ENCODE measurements around the gene MALRD1.

The MALRD1 gene

DNA sequence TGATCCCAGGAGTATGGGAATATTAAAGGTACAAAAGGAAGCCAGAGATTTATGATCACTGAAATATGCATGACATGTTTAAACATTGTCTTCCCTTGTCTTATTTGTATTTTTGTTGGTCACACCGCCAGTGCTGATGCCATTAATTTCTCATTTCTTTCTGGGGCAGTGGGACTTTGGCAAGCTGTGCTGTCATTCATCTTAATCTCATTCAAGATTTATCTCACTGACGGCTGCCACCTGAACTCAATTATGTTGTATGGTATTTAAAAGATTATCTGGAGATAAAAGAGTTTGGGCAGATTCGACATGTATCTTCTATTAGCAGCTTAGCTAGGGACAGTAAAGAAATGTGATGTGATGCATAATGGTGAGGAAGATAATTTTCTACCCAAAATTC, 482.7 kb downstream of the MALRD1 start:
- TF ChIP-seq GATA1 (IDR thresholded peaks at IDR 0.05; ENCODE audit: low read depth, low read length) (no peak), POLR2A (IDR thresholded peaks at IDR 0.05; ENCODE audit: low read length) (no peak)
- no peak for DNase-seq

DNA sequence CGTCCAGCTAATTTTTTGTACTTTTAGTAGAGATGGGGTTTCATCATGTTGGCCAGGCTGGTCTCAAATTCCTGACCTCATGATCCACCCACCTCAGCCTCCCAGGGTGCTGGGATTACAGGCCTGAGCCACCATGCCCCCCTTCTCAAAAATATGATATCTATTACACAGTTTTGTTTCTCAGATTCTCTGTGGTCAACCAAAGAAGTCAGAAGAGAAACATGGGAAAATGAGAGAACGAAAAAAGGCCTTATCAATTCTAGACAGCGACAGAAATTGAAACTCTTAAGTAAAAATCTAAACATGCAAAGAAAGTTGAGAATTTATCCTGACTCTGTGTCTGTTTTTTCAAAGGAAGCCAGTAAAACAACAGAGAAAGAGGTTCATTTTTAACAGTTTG, 483.8 kb downstream of the MALRD1 start:
- no peak for DNase-seq
- TF ChIP-seq GATA1 (IDR thresholded peaks at IDR 0.05; ENCODE audit: low read depth, low read length) (no peak), POLR2A (IDR thresholded peaks at IDR 0.05; ENCODE audit: low read length) (no peak)

GRCh38 chr10:19541299-19541698, 492.7 kb downstream of the MALRD1 start:
- DNase-seq: no peak
- TF ChIP-seq GATA1 (IDR thresholded peaks at IDR 0.05; ENCODE audit: low read depth, low read length) (no peak), POLR2A (IDR thresholded peaks at IDR 0.05; ENCODE audit: low read length) (no peak)

- DNase-seq: no peak
- TF ChIP-seq POLR2A (IDR thresholded peaks at IDR 0.05; ENCODE audit: low read length) (no peak), GATA1 (IDR thresholded peaks at IDR 0.05; ENCODE audit: low read depth, low read length) (no peak)
Observed at GRCh38 chr10:19546224-19546623, 497.6 kb downstream of the MALRD1 start.

DNA sequence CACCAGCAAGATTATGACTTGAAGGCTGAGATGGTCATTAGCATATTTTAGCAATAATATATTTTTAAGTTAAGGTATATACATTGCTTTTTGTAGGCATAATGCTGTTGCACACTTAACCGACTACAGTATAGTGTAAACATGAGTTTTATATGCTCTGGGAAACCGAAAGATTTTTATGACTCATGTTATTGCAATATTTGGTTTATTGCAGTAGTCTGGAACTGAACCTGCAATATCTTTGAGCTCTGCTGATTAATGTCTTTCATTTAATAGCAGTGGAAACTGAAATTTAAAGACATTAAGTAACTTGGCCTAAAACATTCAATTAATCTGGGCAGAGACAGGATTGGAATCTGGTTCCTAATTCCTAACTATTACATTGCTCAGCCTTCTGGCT, 500.9 kb downstream of the MALRD1 start:
- no peak for DNase-seq
- no peak for TF ChIP-seq POLR2A (IDR thresholded peaks at IDR 0.05; ENCODE audit: low read length)
- no peak for TF ChIP-seq GATA1 (IDR thresholded peaks at IDR 0.05; ENCODE audit: low read depth, low read length)

DNA sequence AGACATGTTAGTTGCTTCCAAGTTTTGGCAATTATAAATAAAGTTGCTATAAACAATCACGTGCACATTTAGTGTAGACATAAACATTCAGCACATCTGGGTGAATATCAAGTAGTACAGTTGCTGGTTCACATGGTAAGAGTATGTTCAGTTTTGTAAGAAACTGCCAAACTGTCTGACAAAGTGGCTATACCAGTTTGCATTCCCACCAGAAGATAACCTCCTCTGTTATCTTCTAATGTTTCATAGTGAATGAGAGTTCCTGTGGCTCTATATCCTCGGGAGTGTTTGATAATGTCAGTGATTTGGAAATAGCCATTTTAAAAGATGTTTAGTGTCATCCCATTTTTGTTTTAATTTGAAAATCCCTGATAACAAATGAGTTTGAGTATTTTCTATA, 508.1 kb downstream of the MALRD1 start:
- DNase-seq: no peak
- no peak for TF ChIP-seq GATA1 (IDR thresholded peaks at IDR 0.05; ENCODE audit: low read depth, low read length)
- TF ChIP-seq POLR2A (IDR thresholded peaks at IDR 0.05; ENCODE audit: low read length): no peak

DNA sequence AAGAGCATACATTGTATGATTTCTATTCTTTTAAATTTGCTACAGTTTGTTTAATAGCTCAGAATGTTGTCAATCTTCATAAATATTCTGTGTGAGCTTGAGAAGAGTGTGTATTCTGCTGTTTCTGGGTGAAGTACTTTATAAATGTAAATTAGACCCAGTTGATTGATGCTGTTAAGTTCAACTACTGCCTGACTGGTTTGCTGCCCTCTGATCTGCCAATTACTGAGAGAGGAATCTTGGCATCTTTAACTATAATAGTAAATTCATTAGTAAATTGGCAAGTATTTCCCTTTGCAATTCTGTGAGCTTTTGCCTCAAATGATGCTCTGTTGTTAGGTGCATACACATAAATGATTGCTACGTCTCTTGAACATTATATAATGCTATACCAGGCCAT, 512.6 kb downstream of the MALRD1 start:
- DNase-seq: no peak
- no peak for TF ChIP-seq POLR2A (IDR thresholded peaks at IDR 0.05; ENCODE audit: low read length)

DNA sequence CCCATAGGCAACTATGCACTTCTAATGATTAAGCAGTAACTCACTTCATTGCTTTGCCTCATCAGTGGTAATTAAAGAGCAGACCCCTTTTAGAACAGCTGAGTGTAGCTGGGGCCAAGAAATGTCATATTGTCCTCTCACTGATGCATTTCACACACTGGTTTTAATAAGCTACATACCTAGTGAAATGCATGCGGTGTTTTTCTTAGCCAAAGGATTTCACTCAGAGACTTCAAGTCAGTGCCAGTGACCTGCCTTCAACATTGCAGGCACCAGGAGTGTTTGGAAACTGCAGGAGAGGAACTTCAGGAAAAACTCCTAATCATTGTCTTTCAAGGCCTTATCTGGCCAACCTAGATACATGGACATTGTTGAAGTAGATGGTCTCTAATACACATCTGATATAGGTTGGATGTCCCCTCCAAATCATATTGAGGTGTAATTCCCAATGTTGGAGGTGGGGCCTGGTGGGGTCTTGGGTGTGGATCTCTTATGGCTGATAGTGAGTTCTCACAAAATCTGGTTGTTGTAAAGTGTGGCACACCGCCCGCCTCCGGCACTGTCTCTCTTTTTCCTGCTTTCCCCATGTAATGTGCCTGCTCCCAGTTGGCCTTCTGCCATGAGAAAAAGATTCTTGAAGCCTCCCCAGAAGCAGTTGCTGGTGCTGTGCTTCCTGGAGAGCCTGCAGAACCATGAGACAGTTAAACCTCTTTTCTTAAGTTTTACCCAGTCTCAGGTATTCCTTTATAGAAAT, 515.0 kb downstream of the MALRD1 start:
- DNase-seq: no peak
- no peak for TF ChIP-seq GATA1 (IDR thresholded peaks at IDR 0.05; ENCODE audit: low read depth, low read length)
- TF ChIP-seq POLR2A (IDR thresholded peaks at IDR 0.05; ENCODE audit: low read length): no peak

DNA sequence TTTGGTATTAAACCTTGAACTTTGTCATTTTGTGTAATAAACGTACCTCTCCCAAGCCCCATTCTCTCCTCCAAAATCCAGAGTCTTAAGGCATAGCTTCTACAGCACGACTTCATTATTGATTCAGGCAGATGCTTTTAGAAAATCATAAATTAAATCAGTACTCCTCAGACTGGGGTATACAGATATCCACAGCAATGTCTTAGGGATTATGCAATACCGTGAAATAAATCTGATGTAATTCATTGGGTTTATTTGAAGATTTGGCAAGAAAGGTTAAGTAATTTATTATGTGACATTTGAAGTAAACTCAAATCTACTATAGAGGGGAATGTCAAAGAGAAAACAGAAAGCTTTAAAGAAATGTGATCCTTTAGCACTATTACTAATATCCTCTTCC, 521.5 kb downstream of the MALRD1 start:
- no peak for TF ChIP-seq GATA1 (IDR thresholded peaks at IDR 0.05; ENCODE audit: low read depth, low read length)
- no peak for TF ChIP-seq POLR2A (IDR thresholded peaks at IDR 0.05; ENCODE audit: low read length)
- no peak for DNase-seq

DNA sequence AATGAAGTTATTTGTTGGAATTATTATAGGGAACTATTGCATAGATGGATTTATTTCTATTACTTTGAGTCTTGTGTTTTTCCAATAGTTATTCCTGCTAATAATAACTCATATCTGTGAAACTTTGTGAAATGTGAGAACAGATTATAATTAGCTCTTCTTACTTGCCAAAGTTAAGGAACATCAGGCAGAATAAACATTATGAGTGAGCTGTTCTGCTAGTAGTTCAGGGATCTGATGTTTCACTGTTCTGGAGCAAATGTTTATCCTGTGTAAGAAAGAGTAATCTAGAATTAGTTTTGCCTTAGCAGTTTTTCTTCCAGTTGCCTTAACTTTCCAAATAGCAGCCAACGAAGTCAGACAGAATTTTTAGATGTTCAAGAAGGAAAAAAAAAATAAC, 522.4 kb downstream of the MALRD1 start:
- TF ChIP-seq POLR2A (IDR thresholded peaks at IDR 0.05; ENCODE audit: low read length): no peak
- TF ChIP-seq GATA1 (IDR thresholded peaks at IDR 0.05; ENCODE audit: low read depth, low read length): no peak

DNA sequence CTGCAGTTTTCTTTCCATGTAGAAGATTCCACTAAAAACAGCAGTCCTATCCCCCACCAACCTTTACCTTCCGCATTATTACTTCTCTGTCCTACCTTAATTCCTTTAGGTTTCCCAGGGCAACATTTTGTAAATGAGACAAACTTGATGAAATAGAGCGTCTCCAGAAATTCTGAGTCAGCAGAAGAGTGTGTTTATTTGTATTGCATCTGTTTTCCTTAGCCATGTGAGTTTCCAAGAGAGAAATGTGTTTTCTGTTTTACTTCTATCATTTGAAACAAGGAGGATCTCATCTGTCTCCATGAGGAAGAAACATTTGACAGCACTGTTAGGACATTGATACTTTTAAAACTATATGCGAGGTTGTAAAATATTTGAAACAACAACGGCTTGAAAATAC, 523.5 kb downstream of the MALRD1 start:
- no peak for DNase-seq
- TF ChIP-seq POLR2A (IDR thresholded peaks at IDR 0.05; ENCODE audit: low read length): no peak
- TF ChIP-seq GATA1 (IDR thresholded peaks at IDR 0.05; ENCODE audit: low read depth, low read length): no peak

More for the DNA sequence above, 522.4 kb downstream of the MALRD1 start:
- DNase-seq: no peak

DNA sequence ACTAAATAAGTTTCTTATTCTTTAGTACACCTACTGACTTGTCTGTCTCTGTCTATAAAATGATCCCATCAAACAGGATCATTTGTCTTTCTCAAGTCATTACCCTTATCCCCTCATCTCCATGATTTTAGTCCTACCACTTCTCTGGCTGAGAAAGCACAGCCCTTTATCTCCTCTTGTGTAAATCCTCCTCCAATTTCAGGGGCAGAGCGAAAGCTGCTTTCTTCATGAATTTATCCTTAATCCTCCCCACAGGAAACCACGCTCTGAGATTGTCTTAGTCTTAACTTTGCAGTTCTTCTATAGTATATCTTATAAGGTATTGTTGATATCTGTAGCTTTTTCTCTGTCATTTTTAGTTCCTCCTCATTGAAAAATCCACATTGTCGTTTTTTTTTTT, 528.0 kb downstream of the MALRD1 start:
- no peak for TF ChIP-seq GATA1 (IDR thresholded peaks at IDR 0.05; ENCODE audit: low read depth, low read length)
- TF ChIP-seq POLR2A (IDR thresholded peaks at IDR 0.05; ENCODE audit: low read length): no peak
- DNase-seq: no peak

DNA sequence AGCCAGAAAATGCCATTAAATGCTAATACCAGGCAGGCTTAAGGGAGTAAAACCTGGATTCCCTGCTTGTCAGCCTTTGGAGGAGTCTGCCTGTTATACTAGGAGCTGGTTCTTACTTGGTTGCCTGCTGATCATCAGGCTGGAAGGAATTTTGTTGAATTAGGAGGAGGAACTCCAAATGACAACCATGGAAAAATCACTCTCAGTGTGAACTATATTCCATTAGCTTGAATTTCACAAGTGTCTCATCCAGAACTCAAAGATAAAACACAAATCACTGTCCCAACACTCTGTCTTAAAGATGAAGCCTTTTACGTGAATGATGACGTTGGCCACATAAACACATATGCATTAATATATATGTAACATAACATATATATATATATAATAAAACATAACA, 528.8 kb downstream of the MALRD1 start:
- DNase-seq: no peak
- no peak for TF ChIP-seq GATA1 (IDR thresholded peaks at IDR 0.05; ENCODE audit: low read depth, low read length)
- TF ChIP-seq POLR2A (IDR thresholded peaks at IDR 0.05; ENCODE audit: low read length): no peak

DNA sequence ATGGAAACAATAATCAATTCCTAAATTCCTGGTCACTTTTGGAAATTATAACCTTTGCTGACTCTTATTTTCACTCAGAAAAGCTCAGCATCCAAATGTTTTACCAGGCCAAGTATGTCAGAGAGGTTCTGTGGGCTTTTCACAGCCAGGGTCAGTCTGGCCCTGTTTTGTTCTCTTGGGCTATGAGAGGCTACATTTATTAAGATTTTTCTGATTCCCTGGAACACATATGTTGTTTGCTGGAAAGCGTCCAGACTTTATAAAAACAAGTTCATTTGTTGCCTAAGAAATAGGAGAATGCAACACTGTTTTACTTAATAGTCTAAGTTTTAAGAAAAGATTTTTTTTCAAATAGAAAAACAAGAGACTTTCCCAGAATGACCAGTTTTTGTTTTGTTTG, 529.2 kb downstream of the MALRD1 start:
- no peak for DNase-seq

GRCh38 chr10:19578571-19578970, 530.0 kb downstream of the MALRD1 start:
- no peak for DNase-seq
- TF ChIP-seq GATA1 (IDR thresholded peaks at IDR 0.05; ENCODE audit: low read depth, low read length) (no peak), POLR2A (IDR thresholded peaks at IDR 0.05; ENCODE audit: low read length) (no peak)

More for the DNA sequence above, 529.2 kb downstream of the MALRD1 start:
- TF ChIP-seq GATA1 (IDR thresholded peaks at IDR 0.05; ENCODE audit: low read depth, low read length): no peak
- TF ChIP-seq POLR2A (IDR thresholded peaks at IDR 0.05; ENCODE audit: low read length): no peak

All from erythroblast (primary cell).